ENCODE results near the gene HEPACAM2. TPM values are rescaled to one million over a fixed set of nuclear protein-coding genes. Genes with fewer than 3 reads are reported as not detected.
A peak's percentile ranks its signal among the peaks of the same experiment; 100 is the strongest.

Gene HEPACAM2
- total and polyA plus RNA-seq, 10 donors, result 0.06 to 2.4 (median 0.28) TPM; not detected in 7

DNA sequence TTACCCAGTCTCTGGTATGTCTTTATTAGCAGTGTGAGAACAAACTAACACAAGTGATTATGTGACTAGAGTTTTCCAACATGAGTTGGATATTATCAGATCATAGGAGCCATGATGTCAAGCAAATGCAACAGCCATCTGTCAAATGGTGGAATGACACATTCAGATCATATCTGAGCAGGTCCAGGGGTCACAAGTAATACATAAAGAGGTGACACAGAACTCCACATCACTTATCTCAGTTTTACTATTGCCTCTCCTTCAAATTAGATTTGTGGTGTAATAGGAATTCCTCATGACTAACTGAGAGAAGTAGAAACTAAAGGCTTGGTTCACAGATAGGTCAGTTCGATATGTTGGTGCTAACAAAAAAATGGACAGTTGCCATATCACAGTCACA is 65.9 kb downstream of the HEPACAM2 start:
- Histone ChIP-seq H3K4me1 (peaks cover 0 to 5% (median 0%) of the 10 kb centered on the region in 6 donors), H3K36me3 (no peaks in the 10 kb centered on the region), H3K27me3 (replicated peaks in 1 of 7) (no peaks in the 10 kb centered on the region), H3K27ac (no peak overlapping the region), H3K9me3 (peaks cover 0 to 16% (median 9%) of the 10 kb centered on the region in 8 donors), H3K4me3 (no peak overlapping the region)
- TF ChIP-seq, protein P1, sequence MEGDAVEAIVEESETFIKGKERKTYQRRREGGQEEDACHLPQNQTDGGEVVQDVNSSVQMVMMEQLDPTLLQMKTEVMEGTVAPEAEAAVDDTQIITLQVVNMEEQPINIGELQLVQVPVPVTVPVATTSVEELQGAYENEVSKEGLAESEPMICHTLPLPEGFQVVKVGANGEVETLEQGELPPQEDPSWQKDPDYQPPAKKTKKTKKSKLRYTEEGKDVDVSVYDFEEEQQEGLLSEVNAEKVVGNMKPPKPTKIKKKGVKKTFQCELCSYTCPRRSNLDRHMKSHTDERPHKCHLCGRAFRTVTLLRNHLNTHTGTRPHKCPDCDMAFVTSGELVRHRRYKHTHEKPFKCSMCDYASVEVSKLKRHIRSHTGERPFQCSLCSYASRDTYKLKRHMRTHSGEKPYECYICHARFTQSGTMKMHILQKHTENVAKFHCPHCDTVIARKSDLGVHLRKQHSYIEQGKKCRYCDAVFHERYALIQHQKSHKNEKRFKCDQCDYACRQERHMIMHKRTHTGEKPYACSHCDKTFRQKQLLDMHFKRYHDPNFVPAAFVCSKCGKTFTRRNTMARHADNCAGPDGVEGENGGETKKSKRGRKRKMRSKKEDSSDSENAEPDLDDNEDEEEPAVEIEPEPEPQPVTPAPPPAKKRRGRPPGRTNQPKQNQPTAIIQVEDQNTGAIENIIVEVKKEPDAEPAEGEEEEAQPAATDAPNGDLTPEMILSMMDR (IDR thresholded peaks at IDR 0.05 in 8 of 11, conservative IDR thresholded peaks at IDR 0.05 in 3 of 11), result no peak
- no peak for TF ChIP-seq POLR2A (IDR thresholded peaks at IDR 0.05)
- TF ChIP-seq POLR2AphosphoS5 (IDR thresholded peaks at IDR 0.05), result no peak
- WGBS, 5 donors, result 44 to 89% (median 79%) methylated on average over 1 of the region's 1 CpG
- DNase-seq, result no peak
- intact Hi-C loops (cut with DNase I; ENCODE audit: low total_unique reads), result no loop called here

DNA sequence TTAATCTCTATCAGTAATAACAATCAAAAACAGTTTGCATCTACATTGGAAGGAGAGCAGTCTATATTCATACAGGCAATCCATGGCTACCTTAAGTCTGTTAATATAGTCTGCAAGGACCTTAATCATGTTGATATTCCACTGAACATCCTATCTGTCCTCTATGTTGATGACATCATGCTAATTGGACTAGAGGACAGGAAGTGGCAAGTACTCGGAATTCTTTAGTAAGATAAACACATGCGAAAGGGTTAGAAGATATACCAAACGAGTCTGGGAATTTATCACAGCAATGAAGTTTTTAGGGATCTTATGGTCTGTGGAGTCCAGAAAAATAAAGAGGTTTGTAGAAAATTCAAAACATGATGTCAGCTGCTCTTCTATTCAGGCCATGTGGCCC is 66.8 kb downstream of the HEPACAM2 start:
- WGBS, 5 donors, result 51 to 77% (median 67%) methylated on average over 3 of the region's 3 CpGs
- Histone ChIP-seq H3K27me3 (replicated peaks in 1 of 7) (no peaks in the 10 kb centered on the region), H3K4me1 (no peaks in the 10 kb centered on the region), H3K36me3 (no peaks in the 10 kb centered on the region), H3K4me3 (no peak overlapping the region), H3K9me3 (peaks cover 0 to 16% (median 9%) of the 10 kb centered on the region in 8 donors), H3K27ac (no peak overlapping the region)
- intact Hi-C loops (cut with DNase I; ENCODE audit: low total_unique reads), result no loop called here
- DNase-seq, result no peak
- TF ChIP-seq POLR2AphosphoS5 (IDR thresholded peaks at IDR 0.05) (no peak), POLR2A (IDR thresholded peaks at IDR 0.05) (no peak)
- TF ChIP-seq, protein P1 (IDR thresholded peaks at IDR 0.05 in 8 of 11, conservative IDR thresholded peaks at IDR 0.05 in 3 of 11), result no peak

DNA sequence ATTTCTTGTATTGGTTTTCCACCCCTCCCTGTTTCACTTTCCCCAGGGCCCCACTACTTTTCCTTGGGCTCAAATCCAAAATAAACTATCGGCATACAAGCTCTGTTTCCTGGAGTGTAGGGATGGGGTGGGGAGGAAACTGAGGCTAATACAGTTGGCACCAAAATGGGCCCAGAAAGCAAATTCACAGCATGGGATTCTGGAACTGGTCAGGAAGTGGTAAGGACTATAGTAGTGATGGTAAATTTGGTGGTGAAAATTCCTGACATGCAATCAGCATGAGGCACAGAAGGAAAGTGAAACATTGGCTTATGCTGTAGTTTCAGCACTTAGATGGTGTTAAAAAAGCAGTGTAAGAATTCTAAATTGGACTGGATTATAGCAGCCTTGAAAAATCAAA is 69.4 kb downstream of the HEPACAM2 start:
- Histone ChIP-seq H3K27me3 (replicated peaks in 1 of 7) (no peaks in the 10 kb centered on the region), H3K27ac (no peak overlapping the region), H3K4me3 (no peak overlapping the region), H3K4me1 (no peaks in the 10 kb centered on the region), H3K9me3 (peaks cover 0 to 9% (median 3%) of the 10 kb centered on the region in 8 donors), H3K36me3 (no peaks in the 10 kb centered on the region)
- 48 to 74% (median 70%) methylated on average over 1 of the region's 1 CpG for WGBS, 5 donors
- TF ChIP-seq, protein P1 (IDR thresholded peaks at IDR 0.05 in 8 of 11, conservative IDR thresholded peaks at IDR 0.05 in 3 of 11), result no peak
- TF ChIP-seq POLR2A (IDR thresholded peaks at IDR 0.05) (no peak), POLR2AphosphoS5 (IDR thresholded peaks at IDR 0.05) (no peak)
- DNase-seq, result no peak
- intact Hi-C loops (cut with DNase I; ENCODE audit: low total_unique reads), result no loop called here

DNA sequence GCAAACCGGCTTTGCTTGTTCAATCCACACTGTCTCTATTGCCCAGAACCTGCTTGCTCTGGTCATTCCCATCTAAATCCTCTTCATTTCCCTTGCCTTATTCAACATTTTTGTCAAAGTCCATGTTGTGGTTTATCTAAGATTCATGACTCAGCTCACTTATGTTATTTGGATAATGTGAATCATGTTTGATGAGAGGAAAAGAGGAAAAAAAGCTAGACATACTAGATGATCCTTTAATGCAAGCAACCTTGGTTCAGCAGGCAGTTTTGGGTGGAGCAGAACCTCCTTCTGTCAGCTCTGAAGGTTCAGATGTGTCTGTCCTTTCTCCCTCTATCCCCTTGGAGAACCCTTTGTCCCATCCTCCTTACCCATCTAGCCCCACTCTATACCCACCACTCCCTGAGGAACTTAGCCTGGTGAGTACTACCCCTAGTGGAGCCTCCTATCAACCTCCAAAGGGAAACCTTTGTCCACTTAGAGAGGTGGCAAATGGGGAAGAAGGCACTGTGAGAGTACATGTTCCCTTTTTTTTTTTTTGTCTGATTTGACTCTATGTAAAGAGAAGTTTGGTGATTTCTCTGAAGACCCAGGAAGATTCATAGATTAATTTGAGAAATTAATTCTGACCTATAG is 76.0 kb downstream of the HEPACAM2 start:
- Histone ChIP-seq H3K4me3 (no peak overlapping the region), H3K27me3 (replicated peaks in 1 of 7) (no peaks in the 10 kb centered on the region), H3K27ac (peak overlapping the region in 3 of 8 donors; percentile 28 to 50 (median 37)), H3K36me3 (peaks cover 0 to 7% (median 0%) of the 10 kb centered on the region in 6 donors), H3K9me3 (no peaks in the 10 kb centered on the region), H3K4me1 (peaks cover 8 to 54% (median 25%) of the 10 kb centered on the region in 6 donors)
- TF ChIP-seq POLR2A (IDR thresholded peaks at IDR 0.05) (no peak), POLR2AphosphoS5 (IDR thresholded peaks at IDR 0.05) (no peak)
- TF ChIP-seq, protein P1 (IDR thresholded peaks at IDR 0.05 in 8 of 11, conservative IDR thresholded peaks at IDR 0.05 in 3 of 11), result no peak
- intact Hi-C loops (cut with DNase I; ENCODE audit: low total_unique reads), result no loop called here
- no peak for DNase-seq
- 88 to 100% (median 91%) methylated on average over 1 of the region's 1 CpG for WGBS, 5 donors

All from spleen (tissue), 11 donors.